DOHH2 (cell line): ENCODE measurements around the gene USP10.

Source experiments
- H3F3A ChIP-seq: fragments of 200-600 bp; sonication (generic), shearing (Covaris generic); 2 replicates; pipeline ENCODE4 v1.6.0; 2016; ENCODE audit warnings: antibody characterized with exemption, mild to moderate bottlenecking; ENCODE audit not compliant: control insufficient read depth, insufficient read depth
- H3K27ac ChIP-seq: fragments of 200-600 bp; sonication (generic); 2 replicates; pipeline ENCODE4 v1.5.1; 2014; ENCODE audit warnings: low read depth, mild to moderate bottlenecking, low read length, moderate library complexity
- H3K27me3 ChIP-seq: fragments of 200-600 bp; sonication (generic); 2 replicates; pipeline ENCODE4 v1.6.1; 2014; ENCODE audit warnings: mild to moderate bottlenecking, low read length, mixed read lengths; ENCODE audit not compliant: control insufficient read depth
- H3K36me3 ChIP-seq: fragments of 200-600 bp; sonication (generic); 2 replicates; pipeline ENCODE4 v1.6.1; 2014; ENCODE audit warnings: mild to moderate bottlenecking, low read length, moderate library complexity, mixed read lengths; ENCODE audit not compliant: control insufficient read depth
- H3K4me1 ChIP-seq: fragments of 200-600 bp; sonication (generic); 2 replicates; pipeline ENCODE4 v1.6.1; 2014; ENCODE audit warnings: mild to moderate bottlenecking, low read length, mixed read lengths; ENCODE audit not compliant: control insufficient read depth
- H3K4me2 ChIP-seq: fragments of 200-600 bp; sonication (generic); 2 replicates; pipeline ENCODE4 v1.6.0; 2014; ENCODE audit warnings: mild to moderate bottlenecking, low read length, moderate library complexity
- H3K4me3 ChIP-seq: fragments of 200-600 bp; sonication (generic); 2 replicates; pipeline ENCODE4 v1.5.1; 2014; ENCODE audit warnings: mild to moderate bottlenecking, low read length, mixed read lengths
- H3K79me2 ChIP-seq: fragments of 200-600 bp; sonication (generic); 2 replicates; pipeline ENCODE4 v1.6.1; 2014; ENCODE audit warnings: mild to moderate bottlenecking, low read length, mixed read lengths; ENCODE audit not compliant: control insufficient read depth
- H3K9me2 ChIP-seq: fragments of 200-600 bp; sonication (generic); replicated peaks from 2 replicates; pipeline ENCODE4 v1.6.1; 2014; ENCODE audit warnings: mild to moderate bottlenecking, low read length, mixed read lengths; ENCODE audit not compliant: control insufficient read depth
- H3K9me3 ChIP-seq: fragments of 200-600 bp; sonication (generic); 2 replicates; pipeline ENCODE4 v1.6.1; 2014; ENCODE audit warnings: antibody characterized with exemption, low read length, mixed read lengths; ENCODE audit not compliant: control insufficient read depth, insufficient read depth
- H4K20me1 ChIP-seq: fragments of 200-600 bp; sonication (generic); 2 replicates; pipeline ENCODE4 v1.6.0; 2014; ENCODE audit warnings: low read depth, mild to moderate bottlenecking, antibody characterized with exemption, low read length, moderate library complexity; ENCODE audit not compliant: control insufficient read depth, insufficient read depth
- EZH2phosphoT487 ChIP-seq: fragments of 200-600 bp; sonication (generic); IDR thresholded peaks from 2 replicates; pipeline ENCODE4 v1.6.1; 2017; ENCODE audit warnings: borderline replicate concordance, mild to moderate bottlenecking, antibody characterized with exemption, low read length, moderate library complexity, mixed read lengths
- TF ChIP-seq, protein P1 (sequence below): fragments of 200-600 bp; sonication (generic); IDR thresholded peaks from one replicate; pipeline ENCODE4 v1.5.1; 2014; ENCODE audit warnings: antibody characterized with exemption, mild to moderate bottlenecking, low read depth, low read length; ENCODE audit not compliant: poor library complexity, severe bottlenecking

The USP10 gene

GRCh38 chr16:84759061-84759460 is 59.3 kb downstream of the USP10 start:
- H3K27me3 ChIP-seq: no peaks in the 10 kb centered on the region
- peaks cover 6% of the 10 kb centered on the region for H3K4me1 ChIP-seq
- H3K79me2 ChIP-seq: peaks cover 75% of the 10 kb centered on the region
- TF ChIP-seq, protein P1, sequence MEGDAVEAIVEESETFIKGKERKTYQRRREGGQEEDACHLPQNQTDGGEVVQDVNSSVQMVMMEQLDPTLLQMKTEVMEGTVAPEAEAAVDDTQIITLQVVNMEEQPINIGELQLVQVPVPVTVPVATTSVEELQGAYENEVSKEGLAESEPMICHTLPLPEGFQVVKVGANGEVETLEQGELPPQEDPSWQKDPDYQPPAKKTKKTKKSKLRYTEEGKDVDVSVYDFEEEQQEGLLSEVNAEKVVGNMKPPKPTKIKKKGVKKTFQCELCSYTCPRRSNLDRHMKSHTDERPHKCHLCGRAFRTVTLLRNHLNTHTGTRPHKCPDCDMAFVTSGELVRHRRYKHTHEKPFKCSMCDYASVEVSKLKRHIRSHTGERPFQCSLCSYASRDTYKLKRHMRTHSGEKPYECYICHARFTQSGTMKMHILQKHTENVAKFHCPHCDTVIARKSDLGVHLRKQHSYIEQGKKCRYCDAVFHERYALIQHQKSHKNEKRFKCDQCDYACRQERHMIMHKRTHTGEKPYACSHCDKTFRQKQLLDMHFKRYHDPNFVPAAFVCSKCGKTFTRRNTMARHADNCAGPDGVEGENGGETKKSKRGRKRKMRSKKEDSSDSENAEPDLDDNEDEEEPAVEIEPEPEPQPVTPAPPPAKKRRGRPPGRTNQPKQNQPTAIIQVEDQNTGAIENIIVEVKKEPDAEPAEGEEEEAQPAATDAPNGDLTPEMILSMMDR: no peak
- TF ChIP-seq EZH2phosphoT487: no peak
- H3K27ac ChIP-seq: no peak overlapping the region
- H3K4me2 ChIP-seq: no peak overlapping the region
- H3K36me3 ChIP-seq: peaks cover 87% of the 10 kb centered on the region
- no peaks in the 10 kb centered on the region for H3K9me3 ChIP-seq
- H3F3A ChIP-seq: peaks cover 2% of the 10 kb centered on the region; the same call in 1 of the 2 replicates
- H4K20me1 ChIP-seq: peaks cover 25% of the 10 kb centered on the region
- H3K9me2 ChIP-seq: no peaks in the 10 kb centered on the region
- H3K4me3 ChIP-seq: no peak overlapping the region

DNA sequence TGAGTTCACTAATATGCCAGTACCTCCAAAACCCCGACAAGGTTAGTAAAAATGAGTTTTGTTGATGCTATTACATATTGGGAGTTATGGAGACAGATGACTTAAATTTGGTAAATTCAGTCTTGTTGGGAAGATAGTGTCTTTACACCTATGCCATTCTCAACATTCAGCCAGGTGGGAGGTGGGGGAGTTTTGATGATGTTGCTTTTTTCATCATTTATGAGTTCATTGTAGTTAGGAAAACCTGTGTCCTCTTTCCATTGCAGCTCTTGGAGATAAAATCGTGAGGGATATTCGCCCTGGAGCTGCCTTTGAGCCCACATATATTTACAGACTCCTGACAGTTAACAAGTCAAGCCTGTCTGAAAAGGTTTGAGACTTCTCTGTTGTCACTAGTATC is 60.1 kb downstream of the USP10 start:
- Histone ChIP-seq H3K27me3 (no peaks in the 10 kb centered on the region), H3K4me3 (no peak overlapping the region), H3K9me2 (no peaks in the 10 kb centered on the region), H3K4me2 (no peak overlapping the region), H3F3A (no peaks in the 10 kb centered on the region), H3K27ac (no peak overlapping the region), H3K9me3 (no peaks in the 10 kb centered on the region), H3K4me1 (no peaks in the 10 kb centered on the region), H3K36me3 (peaks cover 87% of the 10 kb centered on the region), H3K79me2 (peaks cover 67% of the 10 kb centered on the region), H4K20me1 (peaks cover 17% of the 10 kb centered on the region)
- no peak for TF ChIP-seq EZH2phosphoT487
- TF ChIP-seq, protein P1: no peak

DNA sequence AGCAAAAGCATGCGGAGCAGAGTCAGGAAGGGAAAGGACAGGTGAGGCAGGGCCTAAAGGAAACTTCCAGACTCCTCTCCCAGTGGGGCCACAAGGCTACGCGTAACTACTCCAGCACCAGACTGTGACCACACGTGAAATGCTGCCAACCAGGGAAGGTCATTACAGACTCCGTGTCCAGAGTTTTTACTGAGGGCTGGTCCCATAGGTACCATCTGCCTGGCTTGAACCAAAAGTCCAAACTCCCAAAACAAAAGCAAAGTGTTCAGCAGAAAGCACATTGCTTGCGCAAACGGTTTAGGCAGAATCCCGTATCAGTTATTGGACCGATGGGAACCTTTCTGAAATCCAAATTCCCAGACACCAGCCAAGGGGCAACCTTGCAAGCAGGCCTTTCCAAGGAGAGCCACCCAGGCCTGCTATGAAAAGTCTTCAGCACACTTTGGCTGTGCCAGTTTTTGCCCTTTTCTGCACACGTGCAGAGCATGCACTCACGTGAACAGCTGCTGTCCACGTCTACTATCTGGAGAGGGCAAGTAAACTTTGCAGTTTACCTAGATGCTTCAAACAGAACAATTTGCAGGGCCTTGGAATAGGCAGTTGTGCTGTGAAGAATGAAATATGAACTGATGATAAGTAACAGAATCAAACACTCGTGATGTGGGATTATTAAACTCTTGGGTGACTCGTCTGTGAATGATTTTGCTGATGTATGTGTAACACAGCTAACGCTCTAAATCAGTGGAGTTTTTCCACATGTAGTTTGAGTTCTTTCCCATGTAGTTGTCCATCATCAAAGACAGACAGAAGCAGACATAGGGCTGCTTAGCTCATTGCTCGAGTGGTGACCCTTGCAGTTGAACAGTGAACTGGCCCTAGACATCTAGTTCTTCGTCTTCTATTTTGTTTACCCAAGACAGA is 61.9 kb downstream of the USP10 start:
- Histone ChIP-seq H3F3A (no peaks in the 10 kb centered on the region), H3K4me2 (no peak overlapping the region), H3K9me3 (no peaks in the 10 kb centered on the region), H3K36me3 (peaks cover 89% of the 10 kb centered on the region), H3K4me1 (no peaks in the 10 kb centered on the region), H3K4me3 (no peak overlapping the region), H3K27ac (no peak overlapping the region), H3K79me2 (peaks cover 49% of the 10 kb centered on the region), H3K9me2 (no peaks in the 10 kb centered on the region), H4K20me1 (peaks cover 4% of the 10 kb centered on the region), H3K27me3 (no peaks in the 10 kb centered on the region)
- TF ChIP-seq, protein P1: no peak
- no peak for TF ChIP-seq EZH2phosphoT487
